Endothelial cell of umbilical vein (primary cell): ENCODE results near the gene SRGAP2. TPM values are rescaled to one million over a fixed set of nuclear protein-coding genes. Genes with fewer than 3 reads are reported as not detected.
"Not testable (repeated sequence)": the region's sequence is repeated elsewhere in the genome, so short reads cannot be mapped to it uniquely, and the experiment has no call there.

ENCODE experiments used
- BruUV-seq: library from RNA; stranded (reverse); fragments of 400-500 nt; replicated peaks from 2 replicates; lab custom pipeline; 2021; lab: Mats Ljungman, UMichigan
- CTCF ChIA-PET: fragments of 300-600, 350-600 bp; sonication (Branson Sonifier 250); formaldehyde crosslinking; loops from one replicate; lab custom pipeline; 2021; ENCODE audit warnings: antibody characterized with exemption, inconsistent platforms; lab: Charles Lee
- POLR2A ChIA-PET: fragments of 300-600, 350-600 bp; sonication (Branson Sonifier 250); formaldehyde crosslinking; loops from one replicate; lab custom pipeline; 2021; ENCODE audit warnings: antibody characterized with exemption, inconsistent platforms; lab: Charles Lee
- DNase-seq: peaks from one replicate; pipeline ENCODE4 v3.0.0-alpha.2; 2011; ENCODE audit warnings: low read depth, low spot score
- FAIRE-seq: peaks from 2 replicates; lab custom pipeline; 2011; peaks lifted over from hg19 to GRCh38; lab: Jason Lieb, UNC
- H2AFZ ChIP-seq: 2 replicates; pipeline ENCODE4 v1.6.0; 2012; ENCODE audit warnings: low read depth, low read length, control low read depth, inconsistent platforms
- H3K27ac ChIP-seq: 2 replicates; pipeline ENCODE4 v1.5.1; 2011; ENCODE audit warnings: low read depth, mild to moderate bottlenecking, control low read depth, low read length, moderate library complexity; ENCODE audit not compliant: insufficient read depth
- H3K27me3 ChIP-seq, 2 experiments: 2 replicates each; pipeline versions ENCODE4 v1.6.0 to v1.6.1; 2011; ENCODE audit warnings: low read length in 2 of 2, mixed read lengths in 1 of 2; ENCODE audit not compliant: control insufficient read depth in 2 of 2, insufficient read depth in 2 of 2
- H3K36me3 ChIP-seq, 2 experiments: 2 replicates in 1 of 2; 3 replicates in 1 of 2; pipeline ENCODE4 v1.5.1; 2011; ENCODE audit warnings: low read length in 2 of 2, mild to moderate bottlenecking in 1 of 2, moderate library complexity in 1 of 2; ENCODE audit not compliant: control insufficient read depth in 2 of 2, insufficient read depth in 2 of 2; ENCODE audit errors: extremely low read depth in 1 of 2
- H3K4me1 ChIP-seq: 3 replicates; pipeline ENCODE4 v1.5.1; 2011; ENCODE audit warnings: mild to moderate bottlenecking, low read length; ENCODE audit not compliant: control insufficient read depth, insufficient read depth; ENCODE audit errors: extremely low read depth
- H3K4me2 ChIP-seq: 2 replicates; pipeline ENCODE4 v1.6.1; 2011; ENCODE audit warnings: low read length, control low read depth, mixed read lengths; ENCODE audit not compliant: insufficient read depth
- H3K4me3 ChIP-seq, 3 experiments: fragments of 200-600 bp in 1 of 3; sonication (generic), shearing (Covaris generic) in 1 of 3; replicated peaks in 1 of 3; 2 replicates each; pipeline ENCODE4 v1.5.1; 2011 to 2016; ENCODE audit warnings: control low read depth in 3 of 3, low read length in 3 of 3, mild to moderate bottlenecking in 2 of 3, inconsistent platforms in 1 of 3, low read depth in 1 of 3, moderate library complexity in 1 of 3; ENCODE audit not compliant: insufficient read depth in 1 of 3
- H3K79me2 ChIP-seq: 2 replicates; pipeline ENCODE4 v1.6.0; 2012; ENCODE audit warnings: low read length, inconsistent platforms; ENCODE audit not compliant: control insufficient read depth, insufficient read depth
- H3K9ac ChIP-seq: replicated peaks from 2 replicates; pipeline ENCODE3; 2011; ENCODE audit warnings: low read length, control low read depth; ENCODE audit not compliant: insufficient read depth; ENCODE audit errors: extremely low read depth
- H3K9me1 ChIP-seq: replicated peaks from 3 replicates; pipeline ENCODE4 v1.6.0; 2011; ENCODE audit warnings: mild to moderate bottlenecking, low read length; ENCODE audit not compliant: control insufficient read depth, insufficient read depth; ENCODE audit errors: extremely low read depth
- H3K9me3 ChIP-seq: replicated peaks from 2 replicates; pipeline ENCODE4 v1.5.1; 2012; ENCODE audit warnings: low read length, inconsistent platforms; ENCODE audit not compliant: control insufficient read depth, insufficient read depth
- H4K20me1 ChIP-seq: replicated peaks from 2 replicates; pipeline ENCODE3; 2011; ENCODE audit warnings: mild to moderate bottlenecking, low read length; ENCODE audit not compliant: control insufficient read depth, insufficient read depth; ENCODE audit errors: extremely low read depth
- dilution Hi-C: fragments of 300-500 bp; cut with MboI; formaldehyde crosslinking; loops from one replicate; pipeline ENCODE4 v1.15.0; 2019; ENCODE audit warnings: low sequenced_read_pairs; ENCODE audit not compliant: extremely low pct_ligation_motif_present
- intact Hi-C: fragments of 100-400 bp; cut with micrococcal nuclease; formaldehyde crosslinking; loops from one replicate; pipeline ENCODE4 v1.10.0; 2022
- polyA plus RNA-seq, 4 experiments: library from polyadenylated mRNA; depleted of rRNA in 3 of 4; stranded (reverse) in 3 of 4; unstranded in 1 of 4; fragments of >200 nt; gene quantifications; 2 replicates each; pipeline versions ENCODE4 v1.2.1 to v1.2.3, GENCODE V29; 2011 to 2012; ENCODE audit warnings: missing spikeins in 1 of 4
- total RNA-seq: library from RNA; stranded (reverse); gene quantifications from 2 replicates; pipeline ENCODE4 v1.2.3, GENCODE V29; 2021
- TF ChIP-seq, protein P1 (sequence below), 2 donors: IDR thresholded peaks; 1 replicate in 1 of 2; 2 replicates in 1 of 2; pipeline ENCODE4 v1.5.1; 2011; ENCODE audit warnings: low read length in 2 of 2, mild to moderate bottlenecking in 2 of 2, moderate library complexity in 2 of 2, control low read depth in 1 of 2, inconsistent platforms in 1 of 2, low read depth in 1 of 2; ENCODE audit not compliant: insufficient read depth in 1 of 2; ENCODE audit errors: extremely low read depth in 1 of 2

SRGAP2 gene
- total and polyA plus RNA-seq, 2 donors (not counting 3 experiments of a cell fraction or from before 2014, with no cell fraction given): 46.4 to 138 TPM

DNA sequence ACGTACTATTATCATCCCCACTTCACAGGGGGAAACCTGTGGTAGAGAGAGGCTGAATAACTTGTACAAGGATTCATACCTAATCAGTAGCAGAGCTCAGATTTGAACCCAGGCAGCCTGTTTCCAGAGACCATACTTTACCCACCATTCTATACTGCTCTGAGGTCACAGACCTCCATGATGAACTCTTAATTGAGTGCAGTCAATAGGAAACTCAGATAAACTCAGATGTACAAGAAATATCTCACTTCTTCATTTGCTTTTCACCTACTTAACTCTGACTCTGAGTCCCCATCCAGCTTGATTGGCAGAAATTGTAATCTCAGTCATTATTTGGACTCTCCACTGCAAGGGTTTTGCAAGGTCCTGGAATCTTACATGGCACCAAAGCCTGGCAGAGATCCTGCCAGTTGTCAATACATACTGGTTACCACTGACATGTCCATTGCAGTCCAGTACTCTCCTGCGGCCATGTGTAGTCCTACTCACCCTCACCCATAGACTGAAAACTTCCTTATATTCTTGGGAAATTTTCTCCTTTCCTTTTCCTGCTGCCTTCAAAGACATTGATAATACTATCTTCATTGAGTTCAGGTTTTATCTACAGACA, 30.1 kb upstream of the SRGAP2 start:
- H3K9me1 ChIP-seq, H2AFZ ChIP-seq, H4K20me1 ChIP-seq, H3K9me3 ChIP-seq, H3K27me3 ChIP-seq, DNase-seq, intact Hi-C loops, FAIRE-seq, H3K4me3 ChIP-seq, H3K27ac ChIP-seq, H3K36me3 ChIP-seq, H3K79me2 ChIP-seq, H3K4me2 ChIP-seq, CTCF ChIA-PET, BruUV-seq, H3K4me1 ChIP-seq, H3K9ac ChIP-seq, dilution Hi-C loops, POLR2A ChIA-PET: not testable (repeated sequence)

DNA sequence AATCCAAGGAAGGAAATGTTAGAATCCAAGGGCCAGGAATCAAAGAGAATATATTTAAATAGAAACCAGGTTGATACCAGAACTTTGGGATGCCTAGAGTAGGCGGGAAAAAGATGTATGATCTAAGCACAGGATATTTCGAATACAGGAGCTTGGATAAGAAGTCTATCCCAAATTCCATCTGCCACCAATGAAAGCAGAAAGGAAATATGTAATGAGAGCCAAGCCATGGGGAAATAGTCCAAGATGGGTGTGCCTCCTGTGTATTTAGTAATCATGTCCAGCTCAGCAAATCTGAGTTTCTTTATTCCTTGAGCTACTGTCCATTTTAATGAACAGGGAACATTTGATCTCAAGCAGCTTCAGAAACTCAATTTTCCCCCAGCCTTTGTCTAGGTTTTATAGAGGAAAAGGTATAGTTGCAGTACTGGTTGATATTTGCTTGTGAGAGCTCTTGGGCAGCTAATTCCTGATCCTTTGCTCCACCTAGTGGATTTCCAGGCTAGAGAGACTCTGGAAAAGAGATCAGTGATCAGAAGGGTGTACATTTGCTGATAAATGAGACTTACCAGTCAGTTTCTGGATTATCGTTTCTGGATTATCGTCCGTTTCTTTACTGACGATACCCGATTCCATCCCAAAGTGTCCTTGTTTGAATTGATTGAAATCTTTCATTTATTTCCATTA, 29.0 kb upstream of the SRGAP2 start:
- H3K27me3 ChIP-seq, dilution Hi-C loops, POLR2A ChIA-PET, H3K9ac ChIP-seq, H3K36me3 ChIP-seq, FAIRE-seq, H3K79me2 ChIP-seq, H4K20me1 ChIP-seq, H3K27ac ChIP-seq, H3K4me3 ChIP-seq, BruUV-seq, intact Hi-C loops, H3K4me1 ChIP-seq, H3K9me3 ChIP-seq, H2AFZ ChIP-seq, H3K9me1 ChIP-seq, H3K4me2 ChIP-seq: not testable (repeated sequence)
- peak; percentile 21 for DNase-seq
- TF ChIP-seq, protein P1, sequence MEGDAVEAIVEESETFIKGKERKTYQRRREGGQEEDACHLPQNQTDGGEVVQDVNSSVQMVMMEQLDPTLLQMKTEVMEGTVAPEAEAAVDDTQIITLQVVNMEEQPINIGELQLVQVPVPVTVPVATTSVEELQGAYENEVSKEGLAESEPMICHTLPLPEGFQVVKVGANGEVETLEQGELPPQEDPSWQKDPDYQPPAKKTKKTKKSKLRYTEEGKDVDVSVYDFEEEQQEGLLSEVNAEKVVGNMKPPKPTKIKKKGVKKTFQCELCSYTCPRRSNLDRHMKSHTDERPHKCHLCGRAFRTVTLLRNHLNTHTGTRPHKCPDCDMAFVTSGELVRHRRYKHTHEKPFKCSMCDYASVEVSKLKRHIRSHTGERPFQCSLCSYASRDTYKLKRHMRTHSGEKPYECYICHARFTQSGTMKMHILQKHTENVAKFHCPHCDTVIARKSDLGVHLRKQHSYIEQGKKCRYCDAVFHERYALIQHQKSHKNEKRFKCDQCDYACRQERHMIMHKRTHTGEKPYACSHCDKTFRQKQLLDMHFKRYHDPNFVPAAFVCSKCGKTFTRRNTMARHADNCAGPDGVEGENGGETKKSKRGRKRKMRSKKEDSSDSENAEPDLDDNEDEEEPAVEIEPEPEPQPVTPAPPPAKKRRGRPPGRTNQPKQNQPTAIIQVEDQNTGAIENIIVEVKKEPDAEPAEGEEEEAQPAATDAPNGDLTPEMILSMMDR (IDR thresholded peaks at IDR 0.05; ENCODE audit: extremely low read depth in 1 of 2, insufficient read depth in 1 of 2, low read depth in 1 of 2, low read length in 2 of 2): peak in 1 of 2 donors; percentile 6
- CTCF ChIA-PET: interaction anchor here (1.2 kb wide), 2 partner anchors 190 to 197 kb away, joined by 3 read pairs; no protein-coding TSS in a partner anchor

DNA sequence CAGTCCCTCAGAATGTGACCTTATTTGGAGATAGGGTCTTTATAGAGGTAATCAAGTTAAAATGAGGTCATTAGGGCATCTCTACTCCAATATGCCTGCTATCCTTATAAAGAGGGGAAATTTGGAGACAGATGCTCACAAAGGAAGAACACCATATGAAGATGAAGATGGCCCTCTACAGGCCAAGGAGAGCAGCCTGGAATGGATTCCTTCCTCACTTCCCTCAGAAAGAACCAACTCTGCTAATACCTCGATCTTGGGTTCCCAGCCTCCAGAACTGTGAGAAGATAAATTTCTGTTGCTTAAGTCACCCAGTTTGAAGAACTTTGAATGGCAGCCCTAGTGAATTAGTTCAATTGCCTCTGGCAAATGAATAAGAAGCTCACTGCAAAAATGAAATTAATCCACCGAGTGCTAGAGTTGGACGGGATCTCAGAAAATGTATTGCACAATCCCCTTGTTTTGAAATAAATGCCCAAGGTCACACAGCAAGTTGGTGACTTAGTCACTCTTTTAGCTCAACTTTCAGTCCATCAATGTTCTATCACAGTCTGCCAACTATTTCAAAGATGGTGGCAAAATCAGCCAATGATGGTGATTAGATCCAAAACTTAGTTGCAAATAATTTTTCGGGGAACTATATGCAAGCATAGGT, 27.8 kb upstream of the SRGAP2 start:
- CTCF ChIA-PET, BruUV-seq, H3K4me2 ChIP-seq, H3K9me1 ChIP-seq, intact Hi-C loops, H4K20me1 ChIP-seq, H3K27me3 ChIP-seq, H3K79me2 ChIP-seq, H3K9ac ChIP-seq, H3K4me1 ChIP-seq, POLR2A ChIA-PET, H3K36me3 ChIP-seq, H3K9me3 ChIP-seq, DNase-seq, H3K4me3 ChIP-seq, dilution Hi-C loops, H2AFZ ChIP-seq, H3K27ac ChIP-seq, FAIRE-seq: not testable (repeated sequence)
